Measurements from ENCODE around the gene BPTF. TPM values are rescaled to one million over a fixed set of nuclear protein-coding genes. Genes with fewer than 3 reads are reported as not detected.

Gene BPTF
- total and polyA plus RNA-seq, 2 of the 13 experiments (the other 11 are each of a cell fraction or from before 2014, with no cell fraction given): 43.5 to 66.1 TPM

- TF ChIP-seq ARID4A (CRISPR knock-in tag; IDR thresholded peaks at IDR 0.05; ENCODE audit: borderline replicate concordance): peak; percentile 18; the same call in 1 of the 2 replicates
- no peak for TF ChIP-seq ZFP1 (CRISPR knock-in tag; IDR thresholded peaks at IDR 0.05)
- peak; percentile 35; the same call in 1 of the 2 replicates for TF ChIP-seq SAP130 (CRISPR knock-in tag; IDR thresholded peaks at IDR 0.05; ENCODE audit: low read depth)
- TF ChIP-seq HMG20A (CRISPR knock-in tag; IDR thresholded peaks at IDR 0.05; ENCODE audit: borderline replicate concordance): peak; percentile 18; the same call in 1 of the 2 replicates
- TF ChIP-seq ERF (CRISPR knock-in tag; IDR thresholded peaks at IDR 0.05): peak; percentile 27; the same call in 1 of the 2 replicates
- no peak for TF ChIP-seq EHMT2 (IDR thresholded peaks at IDR 0.05; ENCODE audit: borderline replicate concordance, low read depth, low read length)
- TF ChIP-seq CTCF (CRISPR knock-in tag; IDR thresholded peaks at IDR 0.05): peak; percentile 95
- TF ChIP-seq SPEN (CRISPR knock-in tag; IDR thresholded peaks at IDR 0.05; ENCODE audit: low read depth): peak; percentile 56; the same call in 1 of the 2 replicates
These were observed 24.8 kb upstream of the BPTF start (continued) for GRCh38 chr17:67800495-67800928.

Measured in HepG2 (cell line).